KOPT-K1 (cell line): ENCODE data around the gene PCGF2.

ENCODE experiments used
- H3K27ac ChIP-seq: fragments of 200-600 bp; sonication (generic); 2 replicates; pipeline ENCODE4 v1.5.1; 2016; ENCODE audit warnings: antibody characterized with exemption, mild to moderate bottlenecking, low read depth, low read length; ENCODE audit not compliant: poor library complexity, severe bottlenecking
- H3K36me3 ChIP-seq: fragments of 200-600 bp; sonication (generic); 2 replicates; pipeline ENCODE4 v1.5.1; 2017; ENCODE audit warnings: antibody characterized with exemption, mild to moderate bottlenecking, low read length, moderate library complexity; ENCODE audit not compliant: insufficient read depth
- H3K9me3 ChIP-seq: fragments of 200-600 bp; sonication (generic); 2 replicates; pipeline ENCODE4 v1.5.1; 2017; ENCODE audit warnings: antibody characterized with exemption, low read length, mild to moderate bottlenecking; ENCODE audit not compliant: insufficient read depth, poor library complexity, severe bottlenecking

Gene PCGF2

GRCh38 chr17:38707678-38708351, 40.3 kb downstream of the PCGF2 start:
- peaks cover 57% of the 10 kb centered on the region for H3K36me3 ChIP-seq
- no peaks in the 10 kb centered on the region for H3K9me3 ChIP-seq

GRCh38 chr17:38706505-38707216, 41.5 kb downstream of the PCGF2 start:
- Histone ChIP-seq H3K27ac (peak overlapping the region; percentile 97), H3K9me3 (no peaks in the 10 kb centered on the region), H3K36me3 (peaks cover 46% of the 10 kb centered on the region)

More at GRCh38 chr17:38707678-38708351, 40.3 kb downstream of the PCGF2 start:
- no peak overlapping the region for H3K27ac ChIP-seq

DNA sequence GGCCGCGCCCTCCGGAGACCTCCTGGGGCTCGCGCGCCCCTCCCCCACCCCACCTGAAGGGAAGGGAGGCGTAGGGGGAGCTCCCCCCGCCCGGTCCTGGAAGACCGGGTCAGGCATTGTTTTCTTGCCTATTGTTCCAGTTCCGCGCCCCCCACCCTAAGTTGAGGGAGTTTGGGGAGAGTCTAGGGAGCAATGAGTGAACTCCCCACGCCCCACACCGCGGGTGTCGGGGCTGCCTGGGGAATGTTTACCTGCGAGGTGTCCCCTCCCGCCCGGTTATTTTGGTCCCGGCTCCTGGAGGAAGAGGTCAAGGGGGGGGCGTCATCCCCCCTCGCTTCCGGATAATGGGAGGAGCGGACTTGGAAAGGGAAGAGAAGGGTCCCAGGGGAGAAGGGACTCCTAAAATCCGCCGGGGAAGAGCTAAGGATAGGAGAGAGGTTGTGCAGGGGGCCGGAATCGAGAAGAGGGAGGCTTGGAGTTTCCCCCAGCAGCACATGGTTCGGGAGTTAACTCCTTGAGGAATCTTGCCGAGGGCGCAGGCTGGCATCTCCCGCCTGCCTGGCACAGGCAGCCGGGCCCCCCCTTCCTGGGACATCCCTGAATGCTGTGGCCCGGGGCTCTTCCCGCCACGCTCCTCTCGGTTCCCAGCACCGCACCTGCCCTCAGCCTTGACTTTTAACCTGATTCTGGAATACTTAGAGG, 42.2 kb downstream of the PCGF2 start:
- Histone ChIP-seq H3K9me3 (no peaks in the 10 kb centered on the region), H3K36me3 (peaks cover 39% of the 10 kb centered on the region), H3K27ac (peak overlapping the region; percentile 97)

DNA sequence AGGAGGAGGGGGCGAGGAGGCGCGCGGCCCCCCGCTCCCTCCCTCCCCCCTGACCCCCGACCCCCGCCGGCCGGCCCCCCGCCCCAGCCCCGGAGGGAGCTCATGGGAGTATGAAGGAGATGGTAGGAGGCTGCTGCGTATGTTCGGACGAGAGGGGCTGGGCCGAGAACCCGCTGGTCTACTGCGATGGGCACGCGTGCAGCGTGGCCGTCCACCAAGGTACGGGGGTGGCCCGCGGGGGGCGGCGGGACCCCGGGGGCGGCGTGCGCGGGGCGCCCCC, 42.7 kb downstream of the PCGF2 start:
- H3K36me3 ChIP-seq = peaks cover 34% of the 10 kb centered on the region
- no peaks in the 10 kb centered on the region for H3K9me3 ChIP-seq
- peak overlapping the region; percentile 97 for H3K27ac ChIP-seq

GRCh38 chr17:38704606-38705522, 43.3 kb downstream of the PCGF2 start, which contains the start of gene MLLT6:
Gene MLLT6 (plus strand): TSS chr17:38705273. CDS start chr17:38705633, 360 bp downstream.
- Histone ChIP-seq H3K9me3 (no peaks in the 10 kb centered on the region), H3K27ac (peak within 1 kb of the TSS; percentile 97), H3K36me3 (peaks cover 28% of the 10 kb centered on the region)

GRCh38 chr17:38703742-38704605, 44.2 kb downstream of the PCGF2 start:
- Histone ChIP-seq H3K9me3 (no peaks in the 10 kb centered on the region), H3K36me3 (peaks cover 19% of the 10 kb centered on the region), H3K27ac (peak overlapping the region; percentile 97)

GRCh38 chr17:38702916-38703741, 45.0 kb downstream of the PCGF2 start:
- H3K27ac ChIP-seq = peak overlapping the region; percentile 97
- no peaks in the 10 kb centered on the region for H3K9me3 ChIP-seq
- H3K36me3 ChIP-seq = peaks cover 11% of the 10 kb centered on the region; the same call in 1 of the 2 replicates

DNA sequence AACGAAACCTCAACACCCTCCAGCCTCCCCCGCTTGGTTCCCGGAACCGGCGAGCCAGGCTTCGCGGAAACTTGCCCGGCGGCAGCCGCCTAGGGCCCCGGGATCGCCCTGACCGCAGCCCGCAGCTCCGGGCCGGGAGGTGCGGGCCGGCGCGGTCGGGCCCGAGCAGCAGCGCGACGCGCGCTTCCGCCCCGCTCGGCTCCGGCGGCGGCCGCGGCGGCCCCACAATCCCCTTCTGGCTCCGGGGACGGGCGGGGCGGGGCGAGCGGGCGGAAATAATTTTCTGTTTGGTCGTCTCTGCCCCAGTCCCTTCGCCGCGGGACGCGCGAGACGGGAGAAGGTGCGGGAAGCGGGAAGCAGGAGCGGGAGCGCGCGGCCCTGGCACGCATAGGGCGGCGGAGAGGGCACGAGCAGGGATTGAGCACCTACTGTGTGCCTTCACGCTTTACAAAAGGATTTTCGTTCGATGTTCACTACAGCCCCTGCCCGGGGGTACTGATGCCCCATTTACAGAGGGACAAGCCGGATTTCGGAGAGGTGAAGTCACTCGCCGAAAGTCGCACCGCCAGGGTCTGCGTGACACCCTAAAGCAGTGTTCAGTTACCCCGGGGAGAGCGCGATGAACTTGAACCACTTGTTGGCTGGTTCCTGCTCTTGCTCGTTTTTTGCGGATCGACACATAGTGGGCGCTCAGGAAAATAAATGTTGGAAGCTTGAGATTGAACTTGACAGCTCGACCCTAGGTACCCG, 45.8 kb downstream of the PCGF2 start:
- peaks cover 3% of the 10 kb centered on the region; the same call in 1 of the 2 replicates for H3K36me3 ChIP-seq
- H3K9me3 ChIP-seq = no peaks in the 10 kb centered on the region
- peak overlapping the region; percentile 97 for H3K27ac ChIP-seq

- Histone ChIP-seq H3K27ac (peak overlapping the region; percentile 97), H3K9me3 (no peaks in the 10 kb centered on the region), H3K36me3 (no peaks in the 10 kb centered on the region)
These were observed 46.5 kb downstream of the PCGF2 start for GRCh38 chr17:38701504-38702165.

DNA sequence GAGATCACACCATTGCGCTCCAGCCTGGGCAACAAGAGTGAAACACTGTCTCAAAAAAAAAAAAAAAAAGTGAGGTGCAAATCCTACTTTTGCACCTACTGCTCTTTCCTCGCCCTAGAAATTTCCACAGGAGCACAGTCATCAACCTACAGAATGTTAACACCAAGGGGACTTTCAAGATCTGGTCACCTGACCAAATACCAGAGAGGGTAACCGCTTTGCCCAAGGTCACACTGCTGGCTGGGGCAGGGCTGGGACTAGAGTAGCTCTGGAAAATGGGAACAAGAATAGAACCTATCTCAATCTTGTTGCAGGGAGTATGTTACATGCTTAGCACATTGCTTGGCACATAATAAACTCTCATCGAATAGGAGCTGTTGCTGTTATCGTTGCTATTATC, 49.4 kb downstream of the PCGF2 start:
- Histone ChIP-seq H3K27ac (no peak overlapping the region), H3K36me3 (no peaks in the 10 kb centered on the region), H3K9me3 (no peaks in the 10 kb centered on the region)

DNA sequence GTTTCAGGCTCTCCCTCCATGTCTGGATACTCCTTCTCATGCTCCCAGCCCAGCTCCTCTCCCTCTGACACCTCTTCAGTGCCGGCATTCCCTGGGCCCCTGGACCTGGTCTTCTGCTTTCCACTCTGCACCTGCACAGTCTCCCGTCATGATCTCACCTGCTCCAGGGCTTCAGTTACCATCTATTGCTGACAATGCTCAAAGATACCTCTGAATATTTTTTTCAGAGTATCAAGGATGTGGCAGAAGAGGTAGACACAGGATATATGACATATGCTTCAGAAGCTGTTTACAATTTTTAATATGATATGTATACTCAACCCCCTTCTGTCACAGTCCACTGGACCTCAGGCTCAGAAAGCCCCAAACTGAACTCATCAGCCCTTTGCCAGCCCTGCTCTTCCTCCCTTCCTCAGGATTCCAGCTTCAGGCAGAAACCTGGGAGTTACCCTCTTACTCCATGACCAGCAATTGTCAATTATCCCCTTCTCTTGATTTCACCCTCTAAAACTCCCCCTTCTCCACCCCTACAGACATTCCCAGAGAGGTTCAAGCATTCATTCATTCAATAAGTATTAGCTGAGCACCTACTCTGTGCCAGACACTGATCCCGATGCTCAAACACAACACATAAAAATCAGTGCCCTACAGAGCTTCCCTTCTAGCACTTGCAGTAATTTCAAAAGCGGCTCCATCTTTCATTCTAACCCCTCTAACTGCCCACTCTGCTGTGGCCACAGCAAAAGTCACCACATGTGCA, 50.9 kb downstream of the PCGF2 start:
- no peaks in the 10 kb centered on the region for H3K9me3 ChIP-seq
- no peak overlapping the region for H3K27ac ChIP-seq
- no peaks in the 10 kb centered on the region for H3K36me3 ChIP-seq
